ENCODE results near the gene MKRN2.

DNA sequence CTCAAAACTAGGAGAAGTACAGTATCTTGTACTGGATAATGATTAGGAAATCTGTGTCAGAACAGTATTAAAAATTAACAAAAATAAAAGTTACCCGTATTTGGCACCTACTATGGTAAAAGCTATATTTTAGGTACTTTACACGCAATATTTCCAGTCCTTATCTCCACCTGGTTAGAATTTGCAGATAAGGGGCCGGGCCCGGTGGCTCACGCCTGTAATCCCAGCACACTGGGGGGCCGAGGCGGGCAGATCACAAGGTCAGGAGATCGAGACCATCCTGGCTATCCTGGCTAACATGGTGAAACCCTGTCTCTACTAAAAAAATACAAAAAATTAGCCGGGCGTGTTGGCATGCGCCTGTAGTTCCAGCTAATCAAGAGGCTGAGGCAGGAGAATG lies 40.0 kb upstream of the MKRN2 start:
- no peak for TF ChIP-seq NCOR1 (IDR thresholded peaks at IDR 0.05; ENCODE audit: borderline replicate concordance, low read length)
- TF ChIP-seq HES4 (CRISPR knock-in tag; IDR thresholded peaks at IDR 0.05; ENCODE audit: borderline replicate concordance), result no peak
- TF ChIP-seq, protein P1, sequence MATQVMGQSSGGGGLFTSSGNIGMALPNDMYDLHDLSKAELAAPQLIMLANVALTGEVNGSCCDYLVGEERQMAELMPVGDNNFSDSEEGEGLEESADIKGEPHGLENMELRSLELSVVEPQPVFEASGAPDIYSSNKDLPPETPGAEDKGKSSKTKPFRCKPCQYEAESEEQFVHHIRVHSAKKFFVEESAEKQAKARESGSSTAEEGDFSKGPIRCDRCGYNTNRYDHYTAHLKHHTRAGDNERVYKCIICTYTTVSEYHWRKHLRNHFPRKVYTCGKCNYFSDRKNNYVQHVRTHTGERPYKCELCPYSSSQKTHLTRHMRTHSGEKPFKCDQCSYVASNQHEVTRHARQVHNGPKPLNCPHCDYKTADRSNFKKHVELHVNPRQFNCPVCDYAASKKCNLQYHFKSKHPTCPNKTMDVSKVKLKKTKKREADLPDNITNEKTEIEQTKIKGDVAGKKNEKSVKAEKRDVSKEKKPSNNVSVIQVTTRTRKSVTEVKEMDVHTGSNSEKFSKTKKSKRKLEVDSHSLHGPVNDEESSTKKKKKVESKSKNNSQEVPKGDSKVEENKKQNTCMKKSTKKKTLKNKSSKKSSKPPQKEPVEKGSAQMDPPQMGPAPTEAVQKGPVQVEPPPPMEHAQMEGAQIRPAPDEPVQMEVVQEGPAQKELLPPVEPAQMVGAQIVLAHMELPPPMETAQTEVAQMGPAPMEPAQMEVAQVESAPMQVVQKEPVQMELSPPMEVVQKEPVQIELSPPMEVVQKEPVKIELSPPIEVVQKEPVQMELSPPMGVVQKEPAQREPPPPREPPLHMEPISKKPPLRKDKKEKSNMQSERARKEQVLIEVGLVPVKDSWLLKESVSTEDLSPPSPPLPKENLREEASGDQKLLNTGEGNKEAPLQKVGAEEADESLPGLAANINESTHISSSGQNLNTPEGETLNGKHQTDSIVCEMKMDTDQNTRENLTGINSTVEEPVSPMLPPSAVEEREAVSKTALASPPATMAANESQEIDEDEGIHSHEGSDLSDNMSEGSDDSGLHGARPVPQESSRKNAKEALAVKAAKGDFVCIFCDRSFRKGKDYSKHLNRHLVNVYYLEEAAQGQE (IDR thresholded peaks at IDR 0.05; ENCODE audit: borderline replicate concordance in 1 of 2, low read depth in 1 of 2, low read length in 2 of 2), result no peak
- TF ChIP-seq RXRA (CRISPR knock-in tag; IDR thresholded peaks at IDR 0.05), result no peak
- no peak for TF ChIP-seq NKX3-1 (CRISPR knock-in tag; IDR thresholded peaks at IDR 0.05)
- TF ChIP-seq, protein P2, sequence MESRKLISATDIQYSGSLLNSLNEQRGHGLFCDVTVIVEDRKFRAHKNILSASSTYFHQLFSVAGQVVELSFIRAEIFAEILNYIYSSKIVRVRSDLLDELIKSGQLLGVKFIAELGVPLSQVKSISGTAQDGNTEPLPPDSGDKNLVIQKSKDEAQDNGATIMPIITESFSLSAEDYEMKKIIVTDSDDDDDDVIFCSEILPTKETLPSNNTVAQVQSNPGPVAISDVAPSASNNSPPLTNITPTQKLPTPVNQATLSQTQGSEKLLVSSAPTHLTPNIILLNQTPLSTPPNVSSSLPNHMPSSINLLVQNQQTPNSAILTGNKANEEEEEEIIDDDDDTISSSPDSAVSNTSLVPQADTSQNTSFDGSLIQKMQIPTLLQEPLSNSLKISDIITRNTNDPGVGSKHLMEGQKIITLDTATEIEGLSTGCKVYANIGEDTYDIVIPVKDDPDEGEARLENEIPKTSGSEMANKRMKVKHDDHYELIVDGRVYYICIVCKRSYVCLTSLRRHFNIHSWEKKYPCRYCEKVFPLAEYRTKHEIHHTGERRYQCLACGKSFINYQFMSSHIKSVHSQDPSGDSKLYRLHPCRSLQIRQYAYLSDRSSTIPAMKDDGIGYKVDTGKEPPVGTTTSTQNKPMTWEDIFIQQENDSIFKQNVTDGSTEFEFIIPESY (CRISPR knock-in tag; IDR thresholded peaks at IDR 0.05), result no peak
